HUES64 (cell line): ENCODE results near the gene FOXN3.

Source experiments
- H3K27ac ChIP-seq: 2 replicates; pipeline ENCODE4 v1.7.0; 2013; ENCODE audit warnings: low read depth, low read length, inconsistent platforms
- H3K27me3 ChIP-seq: 2 replicates; pipeline ENCODE4 v1.6.1; 2013; ENCODE audit warnings: mild to moderate bottlenecking, low read length; ENCODE audit not compliant: insufficient read depth
- H3K36me3 ChIP-seq: 2 replicates; pipeline ENCODE4 v1.6.1; 2013; ENCODE audit warnings: mild to moderate bottlenecking, low read length; ENCODE audit not compliant: insufficient read depth
- H3K4me1 ChIP-seq: 2 replicates; pipeline ENCODE4 v1.6.1; 2013; ENCODE audit warnings: mild to moderate bottlenecking, low read length, moderate library complexity; ENCODE audit not compliant: insufficient read depth
- H3K4me3 ChIP-seq: 2 replicates; pipeline ENCODE4 v1.5.1; 2013; ENCODE audit warnings: mild to moderate bottlenecking, low read length, moderate library complexity
- H3K9ac ChIP-seq: 2 replicates; pipeline ENCODE4 v1.6.1; 2013; ENCODE audit warnings: mild to moderate bottlenecking, low read depth, low read length
- H3K9me3 ChIP-seq: 2 replicates; pipeline ENCODE4 v1.6.1; 2013; ENCODE audit warnings: low read depth, low read length; ENCODE audit not compliant: insufficient read depth
- WGBS: fragments of 150-250, 120-280 bp; methylation state at CpG from one replicate; pipeline ENCODE4 v1.1.7; 2013; ENCODE audit warnings: missing lambda C conversion rate; 5-methylcytosine and 5-hydroxymethylcytosine counted together

FOXN3 gene

DNA sequence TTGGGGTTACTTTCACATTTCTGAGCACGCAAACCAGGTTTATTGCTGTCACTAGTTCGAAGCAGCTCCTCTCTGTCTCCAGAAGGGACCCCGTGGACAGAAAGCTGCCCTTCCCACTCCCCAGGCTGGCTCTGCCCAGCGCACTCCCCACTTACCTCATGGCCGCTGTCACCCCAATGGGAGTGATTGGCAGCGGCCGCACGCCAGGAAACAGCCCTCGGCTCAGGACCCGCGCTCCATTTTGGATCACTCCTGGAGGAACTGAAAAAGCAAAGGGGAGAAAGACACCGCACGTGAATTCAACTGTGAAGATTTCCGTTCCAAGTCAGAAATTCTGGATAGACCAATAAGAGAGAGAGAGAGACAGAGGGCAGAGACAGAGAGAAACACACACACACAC, 236.5 kb downstream of the FOXN3 start:
- no peaks in the 10 kb centered on the region for H3K9me3 ChIP-seq
- H3K9ac ChIP-seq, result no peak overlapping the region
- H3K4me1 ChIP-seq, result peaks cover 6% of the 10 kb centered on the region
- peaks cover 19% of the 10 kb centered on the region for H3K36me3 ChIP-seq
- 97% methylated on average over 14 of the region's 14 CpGs for WGBS
- H3K27ac ChIP-seq, result no peak overlapping the region
- H3K27me3 ChIP-seq, result no peaks in the 10 kb centered on the region
- H3K4me3 ChIP-seq, result no peak overlapping the region

DNA sequence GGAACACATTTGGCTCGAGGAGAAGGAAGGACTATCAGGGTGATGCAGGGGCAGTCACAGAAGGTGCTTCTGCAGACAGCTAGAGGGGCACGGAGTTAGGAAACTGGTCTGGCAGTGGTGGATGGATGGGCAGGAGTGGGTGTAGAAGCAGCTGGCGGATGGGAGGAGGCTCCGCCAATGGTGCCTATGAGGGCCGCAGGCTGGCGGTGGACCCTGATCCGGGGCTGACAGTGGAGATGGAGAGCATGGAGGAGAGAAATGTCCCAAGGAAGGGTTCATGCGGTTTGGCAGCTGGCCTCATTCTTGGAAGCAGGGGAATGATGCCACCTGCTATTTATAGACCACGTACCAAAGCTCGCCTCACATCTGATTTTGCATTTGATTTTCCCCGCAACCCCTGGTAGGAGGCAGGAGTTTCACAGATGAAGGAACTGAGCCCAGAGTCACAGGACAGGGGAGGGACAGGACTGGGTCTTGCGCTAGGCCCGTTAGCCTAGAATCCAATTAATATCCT, 237.1 kb downstream of the FOXN3 start:
- H3K4me3 ChIP-seq, result no peak overlapping the region
- WGBS, result 95% methylated on average over 13 of the region's 13 CpGs
- no peaks in the 10 kb centered on the region for H3K9me3 ChIP-seq
- H3K36me3 ChIP-seq, result peaks cover 25% of the 10 kb centered on the region
- no peak overlapping the region for H3K9ac ChIP-seq
- H3K27me3 ChIP-seq, result no peaks in the 10 kb centered on the region
- H3K27ac ChIP-seq, result no peak overlapping the region
- peaks cover 4% of the 10 kb centered on the region; the same call in 1 of the 2 replicates for H3K4me1 ChIP-seq

DNA sequence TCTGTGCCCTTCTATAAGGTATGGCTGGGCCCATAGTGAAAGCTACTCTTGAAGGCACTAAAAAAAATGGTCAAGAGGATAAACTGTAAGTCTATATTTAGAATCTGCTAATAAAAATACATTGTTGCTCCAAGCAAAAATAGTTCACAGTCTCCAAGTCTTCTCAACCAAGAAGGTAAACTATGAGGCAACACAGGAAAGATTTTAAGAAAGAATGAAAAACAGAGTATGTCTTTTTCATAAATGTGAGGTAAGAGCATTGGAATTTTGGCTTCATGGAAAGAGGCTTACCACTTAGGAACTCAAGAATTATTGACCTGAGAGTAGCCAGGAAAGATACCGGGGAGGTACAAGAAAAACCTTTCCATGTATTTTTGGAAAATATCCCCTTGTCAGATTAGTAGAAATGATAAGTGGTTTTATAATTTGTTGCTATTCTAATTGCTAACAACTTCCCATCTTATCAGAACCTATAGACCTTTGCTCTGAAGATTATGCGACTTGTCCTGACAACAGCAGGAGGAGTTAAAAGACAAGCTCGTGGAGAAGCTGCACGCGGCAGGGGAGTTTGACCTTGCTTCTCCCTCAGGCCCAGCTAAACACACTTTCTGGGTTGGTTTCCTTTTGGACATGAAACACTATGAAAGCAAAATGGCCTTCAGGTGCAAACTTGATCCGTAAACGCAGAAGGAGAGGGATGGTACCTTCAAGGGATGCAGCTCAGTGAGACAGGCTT, 238.1 kb downstream of the FOXN3 start:
- Histone ChIP-seq H3K27me3 (no peaks in the 10 kb centered on the region), H3K9me3 (no peaks in the 10 kb centered on the region), H3K27ac (no peak overlapping the region), H3K9ac (no peak overlapping the region), H3K36me3 (peaks cover 27% of the 10 kb centered on the region), H3K4me3 (no peak overlapping the region), H3K4me1 (peaks cover 4% of the 10 kb centered on the region; the same call in 1 of the 2 replicates)
- WGBS, result 92% methylated on average over 7 of the region's 7 CpGs

DNA sequence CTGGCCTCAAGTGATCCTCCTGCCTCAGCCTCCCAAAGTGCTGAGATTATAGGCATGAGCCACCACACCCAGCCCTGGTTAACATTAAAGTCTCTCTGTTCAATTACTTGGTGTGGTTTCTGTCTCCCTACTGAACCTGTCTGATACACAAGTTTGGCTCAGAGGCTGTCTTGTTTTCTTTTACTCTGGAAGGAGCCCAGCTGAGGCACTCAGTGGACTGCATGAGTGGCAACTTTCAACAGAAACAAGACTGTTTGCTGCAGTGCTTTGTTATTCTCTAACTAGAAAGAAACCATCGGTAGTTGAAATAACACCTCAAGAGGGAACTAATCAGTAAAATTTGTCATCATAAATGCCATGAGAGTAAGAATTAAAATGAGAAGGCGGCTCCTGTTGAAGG, 238.7 kb downstream of the FOXN3 start:
- Histone ChIP-seq H3K27me3 (no peaks in the 10 kb centered on the region), H3K4me3 (no peak overlapping the region), H3K27ac (no peak overlapping the region), H3K4me1 (peaks cover 4% of the 10 kb centered on the region; the same call in 1 of the 2 replicates), H3K9me3 (no peaks in the 10 kb centered on the region), H3K36me3 (peaks cover 33% of the 10 kb centered on the region), H3K9ac (no peak overlapping the region)
- WGBS, result 96% methylated on average over 2 of the region's 2 CpGs

DNA sequence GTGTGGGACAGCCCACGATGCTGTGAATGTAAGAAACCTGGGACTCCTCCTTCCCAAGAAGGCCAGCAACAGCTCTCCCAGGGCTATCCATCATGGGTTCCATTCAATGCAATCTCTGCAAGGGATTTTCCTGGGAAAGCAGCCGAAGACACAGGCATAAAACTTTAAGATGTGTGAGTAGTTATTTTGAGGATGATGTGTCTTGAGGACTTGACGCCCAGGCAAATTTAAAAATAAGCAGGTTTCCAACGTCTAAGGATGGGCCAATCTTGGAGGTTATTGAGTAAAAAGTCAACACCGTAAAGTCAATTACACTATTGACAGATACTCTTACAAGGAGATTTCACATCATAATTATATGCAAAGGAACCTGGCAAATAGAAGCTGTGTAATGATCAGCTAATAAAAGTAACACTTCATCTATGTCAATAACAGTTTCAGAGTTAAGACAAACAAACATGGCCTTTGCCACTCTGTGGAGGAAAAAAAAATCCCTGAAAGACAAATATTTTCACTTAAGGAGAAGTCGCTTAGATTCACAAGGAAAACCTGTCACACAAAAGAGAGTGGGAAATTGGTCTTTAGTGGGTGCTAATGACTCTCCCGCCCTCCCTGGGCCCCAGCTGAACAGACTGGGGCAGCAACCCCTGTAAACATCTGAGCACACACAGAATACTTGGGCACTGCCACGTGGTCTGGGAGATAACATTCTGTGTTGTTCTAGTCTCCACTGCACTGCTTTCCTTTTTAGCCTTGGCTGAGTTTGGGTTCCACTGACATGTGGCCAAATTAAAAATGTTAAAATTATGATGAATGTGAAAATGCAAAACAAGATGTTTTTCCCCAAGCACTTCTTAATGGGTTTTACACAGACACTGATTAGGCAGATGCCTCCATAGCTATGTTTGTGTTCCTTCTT, 240.9 kb downstream of the FOXN3 start:
- 89% methylated on average over 8 of the region's 8 CpGs for WGBS
- H3K4me1 ChIP-seq, result peaks cover 4% of the 10 kb centered on the region; the same call in 1 of the 2 replicates
- peaks cover 50% of the 10 kb centered on the region for H3K36me3 ChIP-seq
- no peak overlapping the region for H3K9ac ChIP-seq
- no peaks in the 10 kb centered on the region for H3K27me3 ChIP-seq
- peaks cover 11% of the 10 kb centered on the region for H3K9me3 ChIP-seq
- H3K27ac ChIP-seq, result no peak overlapping the region
- H3K4me3 ChIP-seq, result no peak overlapping the region

DNA sequence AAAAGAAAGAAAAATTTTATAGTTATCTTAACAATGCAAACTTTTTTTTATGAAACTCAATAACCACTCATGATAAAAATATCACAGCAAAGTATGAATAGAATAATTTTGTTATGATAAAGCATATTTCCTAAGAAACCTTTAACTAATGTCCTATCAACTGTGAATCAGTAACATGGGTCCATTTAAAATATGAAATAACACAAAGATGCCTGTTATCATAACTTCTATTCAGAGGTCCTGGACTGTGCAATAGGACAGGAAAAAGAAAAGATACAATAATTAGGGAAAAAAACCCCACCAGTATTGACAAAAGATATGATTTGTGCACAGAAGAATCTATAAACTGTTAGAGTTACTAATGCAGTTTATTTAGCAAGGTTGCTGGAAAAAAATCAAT, 245.4 kb downstream of the FOXN3 start:
- Histone ChIP-seq H3K4me3 (no peak overlapping the region), H3K9ac (no peak overlapping the region), H3K27ac (no peak overlapping the region), H3K27me3 (no peaks in the 10 kb centered on the region), H3K9me3 (peaks cover 11% of the 10 kb centered on the region), H3K4me1 (peaks cover 8% of the 10 kb centered on the region; the same call in 1 of the 2 replicates), H3K36me3 (peaks cover 47% of the 10 kb centered on the region)

DNA sequence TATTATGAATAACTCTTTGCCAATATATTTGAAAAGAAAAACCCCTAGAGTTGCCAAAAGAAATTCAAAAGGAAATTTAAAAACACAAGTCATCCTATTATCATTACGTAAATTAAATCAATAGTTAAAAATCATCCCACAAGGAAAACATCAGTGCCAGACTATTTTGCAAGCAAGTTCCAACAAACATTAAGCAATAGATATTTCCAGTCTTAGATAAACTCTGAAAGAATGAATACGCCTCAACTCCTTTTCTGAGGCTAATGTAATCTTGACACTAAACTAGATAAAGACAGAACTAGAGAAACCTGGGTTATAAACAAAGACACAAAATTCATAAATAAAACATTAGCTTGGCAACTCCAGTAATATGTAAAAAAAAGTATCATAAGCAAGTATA, 245.9 kb downstream of the FOXN3 start:
- Histone ChIP-seq H3K27ac (no peak overlapping the region), H3K36me3 (peaks cover 45% of the 10 kb centered on the region), H3K27me3 (no peaks in the 10 kb centered on the region), H3K9me3 (peaks cover 11% of the 10 kb centered on the region), H3K4me1 (peaks cover 8% of the 10 kb centered on the region; the same call in 1 of the 2 replicates), H3K4me3 (no peak overlapping the region), H3K9ac (no peak overlapping the region)
- WGBS, result over 99% methylated on average over 2 of the region's 2 CpGs

DNA sequence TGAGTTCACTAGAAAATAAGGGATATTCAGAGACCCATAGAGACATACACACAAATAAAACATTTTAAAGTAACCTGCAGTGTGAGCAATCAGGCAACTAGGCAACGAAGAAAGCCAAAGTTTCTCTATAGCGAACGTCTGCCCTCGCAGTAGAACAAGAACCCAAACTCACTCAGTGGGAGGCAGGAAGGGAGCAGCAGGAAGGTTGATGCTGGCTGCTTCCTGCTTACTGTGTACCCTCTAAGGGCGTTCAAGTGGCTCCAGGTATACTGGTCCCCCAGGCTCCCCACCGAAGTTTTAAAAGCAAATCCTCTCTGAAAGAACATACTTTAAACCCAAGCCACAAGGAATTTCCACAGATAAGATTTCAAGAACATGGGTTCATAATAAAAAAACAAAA, 249.3 kb downstream of the FOXN3 start:
- WGBS, result 84% methylated on average over 6 of the region's 6 CpGs
- Histone ChIP-seq H3K4me3 (no peak overlapping the region), H3K9ac (no peak overlapping the region), H3K4me1 (peaks cover 8% of the 10 kb centered on the region; the same call in 1 of the 2 replicates), H3K27ac (no peak overlapping the region), H3K27me3 (no peaks in the 10 kb centered on the region), H3K9me3 (peaks cover 11% of the 10 kb centered on the region), H3K36me3 (peaks cover 22% of the 10 kb centered on the region)

DNA sequence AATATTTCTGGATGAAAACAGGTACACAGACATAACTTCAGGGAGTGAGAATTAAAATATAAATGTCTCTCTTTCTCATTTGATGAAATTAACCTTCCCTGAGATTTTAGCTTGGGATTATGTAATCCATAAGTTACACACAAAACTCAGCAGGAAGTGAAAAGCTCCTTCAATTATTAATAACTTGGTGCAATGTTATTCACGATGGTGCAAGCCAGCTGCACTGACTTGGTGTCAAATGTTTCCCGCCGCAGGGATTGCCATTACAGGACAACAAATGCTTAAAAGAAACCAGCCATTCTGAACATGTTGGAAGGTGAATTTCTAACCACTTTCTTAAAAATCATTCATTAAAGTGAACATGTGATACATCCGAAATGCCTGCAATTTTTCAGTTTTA, 250.4 kb downstream of the FOXN3 start:
- H3K27me3 ChIP-seq, result no peaks in the 10 kb centered on the region
- H3K4me3 ChIP-seq, result no peak overlapping the region
- peaks cover 2% of the 10 kb centered on the region; the same call in 1 of the 2 replicates for H3K9me3 ChIP-seq
- no peak overlapping the region for H3K9ac ChIP-seq
- no peak overlapping the region for H3K27ac ChIP-seq
- H3K4me1 ChIP-seq, result peaks cover 8% of the 10 kb centered on the region; the same call in 1 of the 2 replicates
- H3K36me3 ChIP-seq, result peaks cover 23% of the 10 kb centered on the region
- WGBS, result 96% methylated on average over 4 of the region's 4 CpGs

DNA sequence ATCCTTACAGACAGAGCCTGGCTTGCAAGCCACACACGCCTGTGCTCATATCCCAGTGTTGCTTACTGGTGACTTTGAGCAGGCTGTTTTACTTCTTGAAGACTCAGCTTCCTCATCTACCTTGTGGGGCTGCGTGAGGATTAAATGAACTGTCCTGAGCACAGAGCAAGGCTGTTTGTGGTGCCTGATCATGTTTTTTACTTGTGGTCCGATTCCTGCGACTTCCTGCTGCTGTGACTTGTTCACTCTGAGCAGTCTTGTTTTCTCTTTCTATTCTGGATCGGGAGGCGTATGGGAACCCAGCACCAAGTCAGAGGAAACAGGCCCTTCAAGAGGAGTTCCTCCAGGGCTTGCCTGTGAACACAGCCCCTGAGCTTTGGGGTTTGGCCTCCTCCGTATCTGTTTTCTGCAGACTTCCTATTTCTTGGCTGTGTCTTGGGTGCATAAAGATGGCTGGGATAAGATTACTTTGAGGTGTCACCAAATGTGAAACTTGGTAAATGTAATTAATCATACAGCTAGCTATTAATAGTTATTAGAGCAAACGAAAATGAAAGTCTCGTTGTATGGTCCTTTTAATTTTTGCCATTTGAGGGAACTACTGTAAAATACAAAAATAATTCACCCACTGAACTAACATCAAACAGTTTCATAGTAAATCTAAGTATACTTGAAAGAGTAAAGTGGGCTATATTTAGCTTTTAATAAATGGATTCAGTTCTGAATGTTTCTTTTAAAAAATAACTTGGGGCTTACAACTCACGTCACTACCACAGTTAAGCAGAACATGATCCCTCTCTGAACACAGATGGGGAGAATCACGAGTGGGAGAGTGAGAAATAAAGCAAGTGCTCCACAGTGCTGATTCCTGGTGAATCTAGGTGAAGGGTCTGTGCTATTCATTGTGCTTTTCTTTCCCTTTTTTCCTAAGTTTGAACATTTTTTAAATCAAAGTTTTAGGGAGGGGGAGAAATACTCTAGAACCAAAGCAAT, 251.5 kb downstream of the FOXN3 start:
- H3K9me3 ChIP-seq, result no peaks in the 10 kb centered on the region
- WGBS, result 93% methylated on average over 9 of the region's 11 CpGs
- H3K4me1 ChIP-seq, result peaks cover 8% of the 10 kb centered on the region; the same call in 1 of the 2 replicates
- no peaks in the 10 kb centered on the region for H3K27me3 ChIP-seq
- no peak overlapping the region for H3K4me3 ChIP-seq
- no peak overlapping the region for H3K27ac ChIP-seq
- no peak overlapping the region for H3K9ac ChIP-seq
- H3K36me3 ChIP-seq, result peaks cover 33% of the 10 kb centered on the region
